SU-DHL-6 (cell line): ENCODE measurements around the gene GRK2.

Experiments
- H2AFZ ChIP-seq: fragments of 200-600 bp; sonication (generic); 2 replicates; pipeline ENCODE4 v1.6.1; 2014; ENCODE audit warnings: low read depth, mild to moderate bottlenecking, moderate library complexity, mixed read lengths, antibody characterized with exemption, low read length; ENCODE audit not compliant: severe bottlenecking
- H3F3A ChIP-seq: fragments of 200-600 bp; shearing (Covaris generic); 2 replicates; pipeline ENCODE4 v1.6.0; 2016; ENCODE audit warnings: antibody characterized with exemption, mild to moderate bottlenecking; ENCODE audit not compliant: insufficient read depth
- H3K27ac ChIP-seq: fragments of 200-600 bp; sonication (generic); 2 replicates; pipeline ENCODE4 v1.5.1; 2016; ENCODE audit warnings: low read depth, mild to moderate bottlenecking, low read length, moderate library complexity, mixed read lengths
- H3K27me3 ChIP-seq: fragments of 200-600 bp; sonication (generic), shearing (Covaris generic); 2 replicates; pipeline ENCODE4 v1.6.0; 2014; ENCODE audit warnings: mild to moderate bottlenecking, low read length
- H3K36me3 ChIP-seq: fragments of 200-600 bp; sonication (generic); 2 replicates; pipeline ENCODE4 v1.6.1; 2014; ENCODE audit warnings: mild to moderate bottlenecking, low read length, mixed read lengths
- H3K4me2 ChIP-seq: fragments of 300-600, 200-600 bp; shearing (Covaris generic), sonication (generic); 2 replicates; pipeline ENCODE4 v1.6.0; 2014; ENCODE audit warnings: low read length, low read depth, mild to moderate bottlenecking; ENCODE audit not compliant: poor library complexity, severe bottlenecking
- H3K4me3 ChIP-seq: fragments of 200-600 bp; sonication (generic); 2 replicates; pipeline ENCODE4 v1.5.1; 2014; ENCODE audit warnings: antibody characterized with exemption, low read length, mild to moderate bottlenecking, mixed read lengths; ENCODE audit not compliant: insufficient read depth, poor library complexity, severe bottlenecking
- H3K79me2 ChIP-seq: fragments of 200-600 bp; sonication (generic); 2 replicates; pipeline ENCODE4 v1.6.1; 2014; ENCODE audit warnings: mild to moderate bottlenecking, low read length, moderate library complexity; ENCODE audit not compliant: insufficient read depth
- H3K9ac ChIP-seq: fragments of 200-600 bp; sonication (generic); 2 replicates; pipeline ENCODE4 v1.7.0; 2014; ENCODE audit warnings: mild to moderate bottlenecking, low read length
- H3K9me2 ChIP-seq: fragments of 200-600 bp; sonication (generic); replicated peaks from 2 replicates; pipeline ENCODE4 v1.6.1; 2014; ENCODE audit warnings: low read length; ENCODE audit not compliant: insufficient read depth
- H3K9me3 ChIP-seq: fragments of 200-600 bp; sonication (generic); 2 replicates; pipeline ENCODE4 v1.6.1; 2014; ENCODE audit warnings: low read length, mixed read lengths; ENCODE audit not compliant: insufficient read depth
- H4K20me1 ChIP-seq: fragments of 200-600 bp; sonication (generic); 2 replicates; pipeline ENCODE4 v1.6.1; 2014; ENCODE audit warnings: low read depth, mild to moderate bottlenecking, antibody characterized with exemption, low read length, moderate library complexity, mixed read lengths
- EZH2phosphoT487 ChIP-seq: fragments of 200-600 bp; sonication (generic), shearing (Covaris generic); conservative IDR thresholded peaks from 2 replicates; pipeline ENCODE4 v1.6.1; 2018; ENCODE audit warnings: mild to moderate bottlenecking, antibody characterized with exemption, low read length, moderate library complexity, mixed read lengths
- TF ChIP-seq, protein P1 (sequence below): fragments of 200-600 bp; sonication (generic); IDR thresholded peaks from one replicate; pipeline ENCODE4 v1.5.1; 2017; ENCODE audit warnings: antibody characterized with exemption, mild to moderate bottlenecking, low read length, moderate library complexity; ENCODE audit not compliant: insufficient read depth, poor library complexity, severe bottlenecking

The GRK2 gene

DNA sequence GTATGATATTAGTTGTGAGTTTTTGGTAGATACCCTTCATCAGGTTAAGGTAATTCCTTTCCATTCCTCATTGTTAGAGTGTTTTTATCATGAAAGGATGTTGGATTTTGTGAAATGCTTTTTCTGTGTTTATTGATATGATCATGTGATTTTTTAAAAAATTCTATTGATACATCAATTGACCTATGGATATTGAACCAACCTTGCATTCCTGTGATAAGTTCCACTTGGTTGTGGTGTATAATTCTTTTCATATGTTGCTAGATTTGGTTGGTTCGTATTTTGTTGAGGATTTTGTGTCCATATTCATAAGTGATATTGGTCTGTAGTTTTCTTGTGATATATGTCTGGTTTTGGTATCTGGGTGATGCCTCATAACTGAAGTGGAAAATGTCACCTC is 29.6 kb downstream of the GRK2 start:
- Histone ChIP-seq H3K36me3 (peaks cover 25% of the 10 kb centered on the region), H3K4me2 (no peak overlapping the region), H3F3A (peaks cover 8% of the 10 kb centered on the region; the same call in 1 of the 2 replicates), H3K9ac (no peak overlapping the region), H3K9me2 (no peaks in the 10 kb centered on the region), H2AFZ (no peak overlapping the region), H3K27me3 (no peaks in the 10 kb centered on the region), H4K20me1 (no peaks in the 10 kb centered on the region), H3K27ac (no peak overlapping the region), H3K9me3 (no peaks in the 10 kb centered on the region), H3K79me2 (no peaks in the 10 kb centered on the region), H3K4me3 (no peak overlapping the region)
- TF ChIP-seq EZH2phosphoT487, result no peak
- TF ChIP-seq, protein P1, sequence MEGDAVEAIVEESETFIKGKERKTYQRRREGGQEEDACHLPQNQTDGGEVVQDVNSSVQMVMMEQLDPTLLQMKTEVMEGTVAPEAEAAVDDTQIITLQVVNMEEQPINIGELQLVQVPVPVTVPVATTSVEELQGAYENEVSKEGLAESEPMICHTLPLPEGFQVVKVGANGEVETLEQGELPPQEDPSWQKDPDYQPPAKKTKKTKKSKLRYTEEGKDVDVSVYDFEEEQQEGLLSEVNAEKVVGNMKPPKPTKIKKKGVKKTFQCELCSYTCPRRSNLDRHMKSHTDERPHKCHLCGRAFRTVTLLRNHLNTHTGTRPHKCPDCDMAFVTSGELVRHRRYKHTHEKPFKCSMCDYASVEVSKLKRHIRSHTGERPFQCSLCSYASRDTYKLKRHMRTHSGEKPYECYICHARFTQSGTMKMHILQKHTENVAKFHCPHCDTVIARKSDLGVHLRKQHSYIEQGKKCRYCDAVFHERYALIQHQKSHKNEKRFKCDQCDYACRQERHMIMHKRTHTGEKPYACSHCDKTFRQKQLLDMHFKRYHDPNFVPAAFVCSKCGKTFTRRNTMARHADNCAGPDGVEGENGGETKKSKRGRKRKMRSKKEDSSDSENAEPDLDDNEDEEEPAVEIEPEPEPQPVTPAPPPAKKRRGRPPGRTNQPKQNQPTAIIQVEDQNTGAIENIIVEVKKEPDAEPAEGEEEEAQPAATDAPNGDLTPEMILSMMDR, result no peak

DNA sequence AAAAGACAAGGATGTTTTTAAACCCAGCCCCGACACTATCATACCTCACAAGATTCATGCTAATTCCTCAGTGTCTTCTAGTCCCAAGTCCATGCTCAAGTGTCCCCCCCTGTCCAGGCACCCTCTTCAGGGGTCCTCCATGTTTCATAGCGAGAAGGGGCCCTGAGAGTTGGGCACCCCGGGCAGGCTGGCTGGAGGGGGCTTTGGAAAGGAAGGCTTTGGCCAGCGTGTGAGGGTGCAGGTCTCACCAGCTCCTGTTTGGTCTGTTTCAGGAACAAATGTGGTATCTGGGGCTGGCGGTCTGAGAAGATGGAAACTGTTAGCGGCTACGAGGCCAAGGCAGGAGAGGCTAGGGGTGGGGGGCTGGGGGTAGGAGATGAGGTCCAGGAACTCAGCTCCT is 32.5 kb downstream of the GRK2 start:
- peaks cover 25% of the 10 kb centered on the region for H3K36me3 ChIP-seq
- H3K79me2 ChIP-seq, result no peaks in the 10 kb centered on the region
- no peak overlapping the region for H2AFZ ChIP-seq
- TF ChIP-seq, protein P1, result no peak
- TF ChIP-seq EZH2phosphoT487, result no peak
- H3F3A ChIP-seq, result no peaks in the 10 kb centered on the region
- no peak overlapping the region for H3K4me3 ChIP-seq
- no peaks in the 10 kb centered on the region for H3K9me3 ChIP-seq
- no peak overlapping the region for H3K9ac ChIP-seq
- H3K27ac ChIP-seq, result no peak overlapping the region
- no peaks in the 10 kb centered on the region for H3K9me2 ChIP-seq
- H3K27me3 ChIP-seq, result no peaks in the 10 kb centered on the region
- H3K4me2 ChIP-seq, result no peak overlapping the region
- no peaks in the 10 kb centered on the region for H4K20me1 ChIP-seq

DNA sequence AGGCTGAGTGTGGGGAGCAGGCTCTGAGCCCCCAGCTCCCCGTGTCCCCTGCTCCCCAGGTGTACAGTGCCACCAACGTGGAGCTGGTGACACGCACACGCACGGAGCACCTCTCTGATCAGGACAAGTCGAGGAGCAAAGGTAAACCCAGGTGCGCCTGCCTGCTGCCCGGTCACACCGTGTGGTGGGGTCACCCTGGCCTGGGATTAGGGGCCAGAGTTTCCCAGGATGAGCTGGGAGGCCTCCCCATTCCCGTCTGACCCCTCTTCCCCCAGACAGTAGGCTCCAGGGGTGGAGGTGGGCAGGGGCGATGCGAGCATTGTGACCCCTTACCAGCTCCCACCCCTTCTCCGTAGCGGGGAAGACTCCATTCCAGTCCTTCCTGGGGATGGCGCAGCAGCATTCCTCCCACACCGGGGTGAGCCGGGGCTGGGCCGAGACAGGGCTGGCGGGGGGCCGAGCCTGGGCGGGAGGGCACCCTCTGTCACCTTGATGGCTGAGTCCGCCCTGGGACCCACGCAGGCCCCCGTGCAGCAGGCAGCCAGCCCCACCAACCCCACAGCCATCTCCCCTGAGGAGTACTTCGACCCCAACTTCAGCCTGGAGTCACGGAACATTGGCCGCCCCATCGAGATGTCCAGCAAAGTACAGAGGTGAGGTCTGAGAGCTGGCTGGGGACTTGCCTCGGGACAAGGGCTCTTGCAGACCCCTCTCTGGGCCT is 33.4 kb downstream of the GRK2 start:
- no peaks in the 10 kb centered on the region for H3K79me2 ChIP-seq
- H3K36me3 ChIP-seq, result peaks cover 16% of the 10 kb centered on the region
- H3K4me2 ChIP-seq, result no peak overlapping the region
- no peaks in the 10 kb centered on the region for H3F3A ChIP-seq
- H3K9me2 ChIP-seq, result no peaks in the 10 kb centered on the region
- no peaks in the 10 kb centered on the region for H4K20me1 ChIP-seq
- no peak overlapping the region for H2AFZ ChIP-seq
- H3K9me3 ChIP-seq, result no peaks in the 10 kb centered on the region
- H3K27ac ChIP-seq, result no peak overlapping the region
- no peak overlapping the region for H3K4me3 ChIP-seq
- no peak overlapping the region for H3K9ac ChIP-seq
- no peaks in the 10 kb centered on the region for H3K27me3 ChIP-seq
- TF ChIP-seq, protein P1, result no peak
- TF ChIP-seq EZH2phosphoT487, result no peak
